ENCODE data around the gene KRTAP10-4.

KRTAP10-4 gene

GRCh38 chr21:44572959-44573583, 458 bp upstream of the KRTAP10-4 start:
- Histone ChIP-seq H4K20me1 (ENCODE audit: insufficient read depth) (no peaks in the 10 kb centered on the region), H3K27ac (no peak overlapping the region), H3K4me2 (no peak overlapping the region), H3K27me3 (ENCODE audit: insufficient read depth, low read depth) (peaks cover 53% of the 10 kb centered on the region), H3K9ac (no peak overlapping the region), H2AFZ (ENCODE audit: low read depth) (no peak overlapping the region), H3K4me1 (ENCODE audit: low read depth, poor library complexity, severe bottlenecking) (no peaks in the 10 kb centered on the region), H3K4me3 (IDR thresholded peaks at IDR 0.05; ENCODE audit: insufficient read depth, low read depth, low read length) (no peak overlapping the region), H3K36me3 (ENCODE audit: insufficient read depth) (no peaks in the 10 kb centered on the region), H3K79me2 (ENCODE audit: insufficient read depth, low read depth) (no peaks in the 10 kb centered on the region)
- TF ChIP-seq CTCF (conservative IDR thresholded peaks at IDR 0.05; ENCODE audit: low read depth, low read length): no peak

- Histone ChIP-seq H2AFZ (ENCODE audit: low read depth) (no peak overlapping the region), H3K27me3 (ENCODE audit: insufficient read depth, low read depth) (peaks cover 56% of the 10 kb centered on the region), H3K9ac (no peak overlapping the region), H3K36me3 (ENCODE audit: insufficient read depth) (no peaks in the 10 kb centered on the region), H3K79me2 (ENCODE audit: insufficient read depth, low read depth) (no peaks in the 10 kb centered on the region), H3K27ac (no peak overlapping the region), H3K4me3 (IDR thresholded peaks at IDR 0.05; ENCODE audit: insufficient read depth, low read depth, low read length) (no peak overlapping the region), H4K20me1 (ENCODE audit: insufficient read depth) (no peaks in the 10 kb centered on the region), H3K4me2 (no peak overlapping the region), H3K4me1 (ENCODE audit: low read depth, poor library complexity, severe bottlenecking) (no peaks in the 10 kb centered on the region)
- no peak for TF ChIP-seq CTCF (conservative IDR thresholded peaks at IDR 0.05; ENCODE audit: low read depth, low read length)
Observed at GRCh38 chr21:44574457-44575306, 1.2 kb downstream of the KRTAP10-4 start.

GRCh38 chr21:44575307-44576024, 1.9 kb downstream of the KRTAP10-4 start:
- Histone ChIP-seq H3K27me3 (ENCODE audit: insufficient read depth, low read depth) (peaks cover 50% of the 10 kb centered on the region), H3K4me1 (ENCODE audit: low read depth, poor library complexity, severe bottlenecking) (no peaks in the 10 kb centered on the region), H3K4me3 (IDR thresholded peaks at IDR 0.05; ENCODE audit: insufficient read depth, low read depth, low read length) (no peak overlapping the region), H3K4me2 (no peak overlapping the region), H3K36me3 (ENCODE audit: insufficient read depth) (no peaks in the 10 kb centered on the region), H3K9ac (no peak overlapping the region), H2AFZ (ENCODE audit: low read depth) (no peak overlapping the region), H3K79me2 (ENCODE audit: insufficient read depth, low read depth) (no peaks in the 10 kb centered on the region), H3K27ac (no peak overlapping the region), H4K20me1 (ENCODE audit: insufficient read depth) (no peaks in the 10 kb centered on the region)
- TF ChIP-seq CTCF (conservative IDR thresholded peaks at IDR 0.05; ENCODE audit: low read depth, low read length): no peak

GRCh38 chr21:44576025-44576420, 2.5 kb downstream of the KRTAP10-4 start:
- H3K9ac ChIP-seq: no peak overlapping the region
- H3K27ac ChIP-seq: no peak overlapping the region
- peaks cover 50% of the 10 kb centered on the region for H3K27me3 ChIP-seq (ENCODE audit: insufficient read depth, low read depth)
- no peak for TF ChIP-seq CTCF (conservative IDR thresholded peaks at IDR 0.05; ENCODE audit: low read depth, low read length)
- H4K20me1 ChIP-seq (ENCODE audit: insufficient read depth): no peaks in the 10 kb centered on the region
- no peak overlapping the region for H2AFZ ChIP-seq (ENCODE audit: low read depth)
- H3K4me1 ChIP-seq (ENCODE audit: low read depth, poor library complexity, severe bottlenecking): no peaks in the 10 kb centered on the region
- H3K4me3 ChIP-seq (IDR thresholded peaks at IDR 0.05; ENCODE audit: insufficient read depth, low read depth, low read length): no peak overlapping the region
- no peaks in the 10 kb centered on the region for H3K36me3 ChIP-seq (ENCODE audit: insufficient read depth)
- H3K4me2 ChIP-seq: no peak overlapping the region
- no peaks in the 10 kb centered on the region for H3K79me2 ChIP-seq (ENCODE audit: insufficient read depth, low read depth)

All from KMS-11 (cell line).